Caco-2 (cell line): Measurements from ENCODE around the gene VPS33A. TPM values are rescaled to one million over a fixed set of nuclear protein-coding genes. Genes with fewer than 3 reads are reported as not detected.

Source experiments
- BruUV-seq: library from RNA; stranded (reverse); fragments of 400-500 nt; replicated peaks from 2 replicates; lab custom pipeline; 2021; lab: Mats Ljungman, UMichigan
- CTCF ChIA-PET: fragments of 300-600 bp; sonication (Branson Sonifier 250); formaldehyde crosslinking; loops from one replicate; lab custom pipeline; 2022; ENCODE audit warnings: antibody characterized with exemption; lab: Charles Lee
- POLR2A ChIA-PET: fragments of 300-600 bp; sonication (Branson Sonifier 250); formaldehyde crosslinking; loops from one replicate; lab custom pipeline; 2022; ENCODE audit warnings: antibody characterized with exemption; lab: Charles Lee
- DNase-seq, 2 experiments: peaks; one replicate each; pipeline versions ENCODE4 v3.0.0 to v3.0.0-alpha.2; 2020 to 2022
- H3K27me3 ChIP-seq: replicated peaks from 2 replicates; pipeline ENCODE4 v1.6.0; 2011; ENCODE audit warnings: low read length; ENCODE audit not compliant: control insufficient read depth, insufficient read depth
- H3K36me3 ChIP-seq: 2 replicates; pipeline ENCODE4 v1.5.1; 2011; ENCODE audit warnings: low read length; ENCODE audit not compliant: control insufficient read depth, insufficient read depth
- H3K4me1 ChIP-seq: fragments of 250-450 bp; sonication (Bioruptor Pico); 2 replicates; pipeline ENCODE4 v1.5.1; 2020; ENCODE audit warnings: mild to moderate bottlenecking
- H3K4me3 ChIP-seq: 2 replicates; pipeline ENCODE4 v1.5.1; 2011; ENCODE audit warnings: low read depth, mild to moderate bottlenecking, control low read depth, low read length
- H3K9me3 ChIP-seq: fragments of 250-450 bp; sonication (Bioruptor Pico); 2 replicates; pipeline ENCODE4 v1.5.1; 2020; ENCODE audit warnings: mild to moderate bottlenecking, moderate library complexity
- H3K27ac Mint-ChIP-seq: one replicate; pipeline ENCODE4 v1.8.0; 2022; ENCODE audit warnings: mixed read lengths; ENCODE audit not compliant: unreplicated experiment
- H3K27me3 Mint-ChIP-seq: one replicate; pipeline ENCODE4 v1.8.0; 2022; ENCODE audit warnings: mixed read lengths; ENCODE audit not compliant: insufficient read depth, unreplicated experiment
- H3K36me3 Mint-ChIP-seq: one replicate; pipeline ENCODE4 v1.8.0; 2022; ENCODE audit warnings: mild to moderate bottlenecking, mixed read lengths; ENCODE audit not compliant: insufficient read depth, unreplicated experiment
- H3K4me1 Mint-ChIP-seq: one replicate; pipeline ENCODE4 v1.8.0; 2022; ENCODE audit warnings: low read depth, mixed read lengths; ENCODE audit not compliant: unreplicated experiment
- H3K4me3 Mint-ChIP-seq: one replicate; pipeline ENCODE4 v1.8.0; 2022; ENCODE audit warnings: mild to moderate bottlenecking, moderate library complexity, mixed read lengths; ENCODE audit not compliant: unreplicated experiment
- H3K9me3 Mint-ChIP-seq: one replicate; pipeline ENCODE4 v1.8.0; 2022; ENCODE audit warnings: mixed read lengths; ENCODE audit not compliant: unreplicated experiment
- intact Hi-C: fragments of 100-400 bp; cut with micrococcal nuclease; formaldehyde crosslinking; loops from one replicate; pipeline ENCODE4 v1.10.0; 2022; ENCODE audit not compliant: unreplicated experiment
- total RNA-seq: library from RNA; stranded (reverse); gene quantifications from 2 replicates; pipeline ENCODE4 v1.2.3, GENCODE V29; 2022
- TF ChIP-seq, protein P1 (sequence below), 2 experiments: fragments of 200-600 bp in 1 of 2; IDR thresholded peaks; 1 replicate in 1 of 2; 2 replicates in 1 of 2; pipeline versions ENCODE4 v1.5.1 to v1.8.0; 2011 to 2022; ENCODE audit warnings: antibody characterized with exemption in 1 of 2, control low read depth in 1 of 2, inconsistent platforms in 1 of 2, low read depth in 1 of 2, low read length in 1 of 2, mild to moderate bottlenecking in 1 of 2, moderate library complexity in 1 of 2; ENCODE audit not compliant: insufficient read depth in 1 of 2, severe bottlenecking in 1 of 2, unreplicated experiment in 1 of 2

Gene VPS33A
- total RNA-seq, 1 experiment from 2014 or later, result 36.5 TPM

DNA sequence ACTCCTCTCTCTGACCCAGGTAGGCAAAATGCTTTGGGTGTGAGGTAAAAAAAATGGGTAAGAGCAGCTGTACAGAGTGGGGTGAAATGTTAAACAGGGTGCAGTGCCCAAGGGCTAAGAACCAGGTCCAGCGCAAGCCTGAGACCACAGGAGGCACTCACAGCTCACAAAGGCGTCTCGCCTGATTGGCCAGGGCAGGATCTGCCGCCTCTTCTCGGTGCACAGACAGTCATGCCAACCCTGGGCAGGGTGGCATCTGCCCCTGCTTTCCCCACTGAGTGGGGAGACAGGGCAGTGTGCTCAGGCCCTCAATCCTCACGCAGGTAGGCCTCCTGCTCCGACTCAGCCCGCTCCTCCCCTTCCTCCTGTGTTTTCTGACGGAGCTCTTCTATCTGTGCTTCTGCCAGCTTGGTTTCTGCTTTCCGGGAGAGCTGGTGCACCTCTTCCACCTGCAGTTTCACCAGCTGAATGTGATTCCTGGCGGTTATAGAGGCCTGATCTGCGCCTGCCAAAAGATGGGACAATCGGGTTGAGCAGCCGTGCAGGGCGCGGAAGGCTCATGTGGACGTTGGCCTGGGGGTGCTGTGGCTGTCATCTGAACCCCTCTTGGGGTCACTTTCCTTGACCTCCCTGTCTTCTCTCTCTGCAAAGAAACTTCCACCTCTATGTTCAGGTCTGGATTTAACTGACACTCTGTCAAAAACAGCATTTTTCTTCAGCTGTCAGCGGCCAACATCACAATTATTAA, 58.0 kb downstream of the VPS33A start:
- CTCF ChIA-PET, result no interaction called here
- POLR2A ChIA-PET, result interaction anchor here (0.7 kb wide), 1 partner anchor 128 kb away, joined by 3 read pairs; no protein-coding TSS in a partner anchor
- no peak overlapping the region for H3K27ac Mint-ChIP-seq
- peaks cover 7% of the 10 kb centered on the region for H3K4me1 Mint-ChIP-seq
- Histone ChIP-seq H3K4me3 (no peak overlapping the region), H3K27me3 (no peaks in the 10 kb centered on the region), H3K36me3 (no peaks in the 10 kb centered on the region; the same call in 1 of the 2 replicates), H3K4me1 (no peaks in the 10 kb centered on the region), H3K9me3 (no peaks in the 10 kb centered on the region)
- intact Hi-C loops, result no loop called here
- H3K4me3 Mint-ChIP-seq, result no peak overlapping the region
- TF ChIP-seq, protein P1, sequence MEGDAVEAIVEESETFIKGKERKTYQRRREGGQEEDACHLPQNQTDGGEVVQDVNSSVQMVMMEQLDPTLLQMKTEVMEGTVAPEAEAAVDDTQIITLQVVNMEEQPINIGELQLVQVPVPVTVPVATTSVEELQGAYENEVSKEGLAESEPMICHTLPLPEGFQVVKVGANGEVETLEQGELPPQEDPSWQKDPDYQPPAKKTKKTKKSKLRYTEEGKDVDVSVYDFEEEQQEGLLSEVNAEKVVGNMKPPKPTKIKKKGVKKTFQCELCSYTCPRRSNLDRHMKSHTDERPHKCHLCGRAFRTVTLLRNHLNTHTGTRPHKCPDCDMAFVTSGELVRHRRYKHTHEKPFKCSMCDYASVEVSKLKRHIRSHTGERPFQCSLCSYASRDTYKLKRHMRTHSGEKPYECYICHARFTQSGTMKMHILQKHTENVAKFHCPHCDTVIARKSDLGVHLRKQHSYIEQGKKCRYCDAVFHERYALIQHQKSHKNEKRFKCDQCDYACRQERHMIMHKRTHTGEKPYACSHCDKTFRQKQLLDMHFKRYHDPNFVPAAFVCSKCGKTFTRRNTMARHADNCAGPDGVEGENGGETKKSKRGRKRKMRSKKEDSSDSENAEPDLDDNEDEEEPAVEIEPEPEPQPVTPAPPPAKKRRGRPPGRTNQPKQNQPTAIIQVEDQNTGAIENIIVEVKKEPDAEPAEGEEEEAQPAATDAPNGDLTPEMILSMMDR (IDR thresholded peaks at IDR 0.05; ENCODE audit: insufficient read depth in 1 of 2, low read depth in 1 of 2, low read length in 1 of 2, severe bottlenecking in 1 of 2, unreplicated experiment in 1 of 2), result no peak
- DNase-seq, result no peak
- H3K9me3 Mint-ChIP-seq, result no peaks in the 10 kb centered on the region
- TSS peak; percentile 43 for BruUV-seq
- no peaks in the 10 kb centered on the region for H3K27me3 Mint-ChIP-seq
- H3K36me3 Mint-ChIP-seq, result peaks cover 78% of the 10 kb centered on the region

DNA sequence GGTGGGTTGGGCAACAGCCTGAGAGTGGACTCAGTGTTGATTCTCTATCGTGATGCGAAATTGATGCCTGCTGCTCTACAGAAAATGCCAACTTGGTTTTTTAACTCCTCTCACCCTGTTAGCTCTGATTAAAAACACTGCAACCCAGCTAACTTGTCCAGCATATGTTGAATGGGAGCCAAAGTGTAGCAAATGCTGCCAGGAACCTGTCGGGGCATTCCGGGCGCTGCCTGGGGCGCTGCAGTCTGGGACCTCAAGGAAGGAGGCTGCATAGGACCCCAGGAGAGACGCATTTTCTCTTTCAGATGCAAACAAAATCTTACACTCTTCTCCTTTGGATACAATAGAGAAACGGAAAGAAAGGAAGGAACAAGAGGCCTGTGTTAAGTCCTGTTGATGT, 58.9 kb downstream of the VPS33A start:
- no peak for DNase-seq
- no peak overlapping the region for H3K4me3 ChIP-seq
- no TSS peak for BruUV-seq
- no peak overlapping the region for H3K4me3 Mint-ChIP-seq
- CTCF ChIA-PET, result no interaction called here
- no peaks in the 10 kb centered on the region; the same call in 1 of the 2 replicates for H3K36me3 ChIP-seq
- peaks cover 8% of the 10 kb centered on the region; the same call in 1 of the 2 replicates for H3K4me1 ChIP-seq
- TF ChIP-seq, protein P1 (IDR thresholded peaks at IDR 0.05; ENCODE audit: insufficient read depth in 1 of 2, low read depth in 1 of 2, low read length in 1 of 2, severe bottlenecking in 1 of 2, unreplicated experiment in 1 of 2), result no peak
- H3K27me3 ChIP-seq, result no peaks in the 10 kb centered on the region
- no peaks in the 10 kb centered on the region for H3K9me3 Mint-ChIP-seq
- intact Hi-C loops, result no loop called here
- no peaks in the 10 kb centered on the region for H3K27me3 Mint-ChIP-seq
- H3K27ac Mint-ChIP-seq, result no peak overlapping the region
- no peaks in the 10 kb centered on the region for H3K9me3 ChIP-seq
- peaks cover 74% of the 10 kb centered on the region for H3K36me3 Mint-ChIP-seq
- POLR2A ChIA-PET, result no interaction called here
- H3K4me1 Mint-ChIP-seq, result peaks cover 7% of the 10 kb centered on the region

DNA sequence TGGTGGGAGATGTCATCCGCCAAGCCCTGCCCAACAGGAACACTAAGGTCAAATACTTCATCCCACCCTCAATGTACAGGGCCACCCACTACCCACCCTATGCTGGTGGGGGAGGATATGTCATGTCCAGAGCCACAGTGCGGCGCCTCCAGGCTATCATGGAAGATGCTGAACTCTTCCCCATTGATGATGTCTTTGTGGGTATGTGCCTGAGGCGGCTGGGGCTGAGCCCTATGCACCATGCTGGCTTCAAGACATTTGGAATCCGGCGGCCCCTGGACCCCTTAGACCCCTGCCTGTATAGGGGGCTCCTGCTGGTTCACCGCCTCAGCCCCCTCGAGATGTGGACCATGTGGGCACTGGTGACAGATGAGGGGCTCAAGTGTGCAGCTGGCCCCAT, 59.3 kb downstream of the VPS33A start:
- Mint-ChIP-seq H3K36me3 (peaks cover 70% of the 10 kb centered on the region), H3K27ac (no peak overlapping the region), H3K9me3 (no peaks in the 10 kb centered on the region), H3K4me1 (peaks cover 7% of the 10 kb centered on the region), H3K27me3 (no peaks in the 10 kb centered on the region), H3K4me3 (no peak overlapping the region)
- intact Hi-C loops, result no loop called here
- Histone ChIP-seq H3K4me3 (no peak overlapping the region), H3K36me3 (no peaks in the 10 kb centered on the region; the same call in 1 of the 2 replicates), H3K9me3 (no peaks in the 10 kb centered on the region), H3K27me3 (no peaks in the 10 kb centered on the region), H3K4me1 (peaks cover 9% of the 10 kb centered on the region; the same call in 1 of the 2 replicates)
- TF ChIP-seq, protein P1 (IDR thresholded peaks at IDR 0.05; ENCODE audit: insufficient read depth in 1 of 2, low read depth in 1 of 2, low read length in 1 of 2, severe bottlenecking in 1 of 2, unreplicated experiment in 1 of 2), result no peak
- POLR2A ChIA-PET, result no interaction called here
- DNase-seq, result no peak
- CTCF ChIA-PET, result no interaction called here
- no TSS peak for BruUV-seq
